GM19452 (cell line): ENCODE data around the gene SNX15.

Source experiments
- ATAC-seq: cut with Tn5 transposase; IDR thresholded peaks from one replicate; pipeline ENCODE4 v1.9.1; 2021; ENCODE audit not compliant: unreplicated experiment

Gene SNX15

DNA sequence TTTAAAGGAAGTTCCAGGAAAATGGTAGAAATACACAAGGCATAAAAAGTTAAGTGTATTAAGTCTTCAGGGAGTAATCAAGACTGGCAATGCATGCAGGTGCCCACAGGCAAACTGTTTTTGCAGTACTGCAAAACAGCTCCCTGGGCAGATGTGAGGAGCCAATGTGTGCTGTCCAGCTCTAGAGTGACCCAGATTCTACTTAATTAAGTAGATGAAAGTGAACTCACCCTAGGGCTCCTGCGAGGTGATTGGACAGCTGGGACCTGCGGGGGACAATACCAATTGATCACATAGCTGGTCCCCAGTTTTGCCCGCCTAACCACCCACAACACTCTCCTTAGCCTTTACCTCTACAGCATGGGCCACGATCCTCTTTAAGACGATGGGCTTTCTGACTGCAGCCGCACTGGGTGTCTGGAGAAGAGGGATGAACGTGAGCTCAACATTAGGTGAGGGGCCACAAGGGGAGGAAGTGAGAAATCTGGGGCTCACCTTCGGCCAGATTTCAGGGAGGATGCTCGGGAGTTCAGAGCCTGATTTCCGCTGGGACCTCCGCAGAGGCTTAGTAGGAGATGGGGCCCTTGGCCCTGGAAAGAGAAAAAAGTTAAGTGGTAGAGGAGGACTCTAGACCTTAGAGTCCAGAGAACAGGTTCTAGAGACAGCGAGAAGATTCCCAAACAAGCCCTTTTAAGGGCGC lies 56.0 kb downstream of the SNX15 start:
- no peak for ATAC-seq

DNA sequence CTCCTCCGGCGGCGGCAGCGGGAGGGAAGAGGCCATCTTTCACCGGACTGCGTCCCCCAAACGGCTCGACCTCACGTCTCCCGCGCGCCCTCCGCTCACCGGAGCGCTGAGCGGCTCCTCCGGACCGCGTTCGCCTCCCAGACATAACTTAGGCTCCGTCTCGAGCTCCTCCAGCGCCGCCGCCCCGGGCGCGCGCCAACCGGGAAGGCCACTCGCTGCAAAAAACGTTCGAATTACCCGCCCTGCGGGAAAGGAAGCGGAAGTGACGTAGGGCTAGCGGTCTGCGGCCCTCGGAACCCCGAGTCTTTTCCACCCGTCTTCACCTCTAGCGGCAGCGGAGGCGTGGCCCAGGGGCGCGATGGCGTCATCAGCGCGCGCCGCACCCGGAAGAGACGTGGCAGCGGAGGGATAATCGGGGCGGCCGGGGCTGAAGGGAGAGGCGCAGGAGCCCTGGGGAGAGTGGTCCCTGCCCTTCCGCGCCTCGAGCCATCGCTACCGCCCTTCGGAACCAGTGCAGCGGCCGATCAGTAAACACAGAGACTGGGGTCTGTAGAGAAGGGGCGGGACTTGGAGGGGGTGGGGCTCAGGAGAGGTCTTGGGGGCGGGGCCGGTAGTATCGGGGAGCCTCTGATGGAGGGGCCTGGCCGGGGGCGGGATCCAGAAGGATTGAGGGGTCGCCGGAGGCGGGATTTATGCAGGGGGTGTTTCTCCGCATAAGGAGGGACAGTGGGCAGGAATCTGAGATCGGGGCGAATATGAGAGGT lies 56.8 kb downstream of the SNX15 start, which contains the start of the genes CDCA5 and ZFPL1:
CDCA5 (minus strand) TSS at position 207 of the 764 bp plus-strand sequence; CDS start at position 145, 62 bp downstream.
ZFPL1 (plus strand) TSS at position 389 of the 764 bp plus-strand sequence. CDS start 477 bp downstream, outside the sequence.
- ATAC-seq = peak; percentile 79

DNA sequence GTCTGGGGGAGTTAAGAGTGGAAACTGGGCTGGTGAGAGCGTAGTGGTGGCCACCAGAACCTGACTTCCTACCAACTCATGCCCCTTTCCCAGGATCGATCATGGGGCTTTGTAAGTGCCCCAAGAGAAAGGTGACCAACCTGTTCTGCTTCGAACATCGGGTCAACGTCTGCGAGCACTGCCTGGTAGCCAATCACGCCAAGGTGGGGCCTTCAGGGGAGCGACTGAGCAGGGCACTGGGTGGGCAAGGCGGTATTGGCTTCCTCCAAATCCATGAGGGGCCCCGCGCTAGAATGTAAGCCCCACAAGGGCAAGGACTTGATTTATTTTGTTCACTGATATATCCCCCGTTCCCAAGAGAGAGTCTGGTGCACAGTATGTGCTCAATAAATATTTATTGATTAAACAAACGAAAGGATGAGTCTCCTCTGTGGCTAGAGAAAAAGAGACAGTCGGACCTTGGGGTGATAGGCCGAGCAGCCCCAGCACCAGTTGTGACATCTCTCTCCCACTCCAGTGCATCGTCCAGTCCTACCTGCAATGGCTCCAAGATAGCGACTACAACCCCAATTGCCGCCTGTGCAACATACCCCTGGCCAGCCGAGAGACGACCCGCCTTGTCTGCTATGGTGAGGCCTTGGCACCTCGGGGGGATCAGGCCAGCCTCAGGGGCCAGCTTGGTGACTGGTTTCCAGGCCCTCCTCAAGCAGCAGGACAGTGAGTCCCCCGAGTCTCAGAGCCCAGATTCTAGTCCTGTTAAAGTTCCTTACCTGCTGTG lies 57.5 kb downstream of the SNX15 start:
- no peak for ATAC-seq

DNA sequence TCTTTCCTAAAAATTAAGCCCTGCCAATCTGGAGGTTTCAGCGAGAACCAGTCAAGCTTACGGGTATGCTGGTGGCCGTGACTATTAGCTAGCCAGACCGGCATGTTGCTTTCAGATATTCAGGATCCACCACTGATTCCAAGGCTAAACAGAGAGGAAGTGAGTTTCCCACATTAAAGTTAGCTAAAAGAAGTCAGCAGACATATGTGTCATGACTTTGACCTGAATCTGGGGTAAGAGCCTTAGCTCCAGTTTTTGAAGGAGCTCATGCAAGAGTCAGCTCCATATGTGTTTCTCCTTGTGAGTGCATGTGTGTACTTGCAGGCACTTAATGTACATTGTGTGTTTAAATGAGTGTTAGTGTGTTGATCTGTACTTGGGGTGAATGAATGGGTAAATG lies 58.2 kb downstream of the SNX15 start:
- ATAC-seq = no peak

DNA sequence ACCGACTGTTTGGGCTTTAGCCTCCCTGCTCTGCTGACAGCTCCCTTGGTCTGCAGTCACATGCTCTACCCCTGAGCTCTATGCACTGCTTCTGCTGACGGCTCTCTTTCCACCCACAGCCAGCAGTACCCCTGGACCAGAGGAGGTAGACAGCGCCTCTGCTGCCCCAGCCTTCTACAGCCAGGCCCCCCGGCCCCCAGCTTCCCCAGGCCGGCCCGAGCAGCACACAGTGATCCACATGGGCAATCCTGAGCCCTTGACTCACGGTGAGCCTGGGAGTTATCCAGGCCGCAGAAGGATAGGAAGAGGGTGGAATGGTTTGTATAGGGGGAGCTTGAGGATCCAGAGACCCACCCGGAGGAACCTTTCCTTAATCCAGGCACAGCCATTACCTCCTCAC lies 59.6 kb downstream of the SNX15 start:
- no peak for ATAC-seq

DNA sequence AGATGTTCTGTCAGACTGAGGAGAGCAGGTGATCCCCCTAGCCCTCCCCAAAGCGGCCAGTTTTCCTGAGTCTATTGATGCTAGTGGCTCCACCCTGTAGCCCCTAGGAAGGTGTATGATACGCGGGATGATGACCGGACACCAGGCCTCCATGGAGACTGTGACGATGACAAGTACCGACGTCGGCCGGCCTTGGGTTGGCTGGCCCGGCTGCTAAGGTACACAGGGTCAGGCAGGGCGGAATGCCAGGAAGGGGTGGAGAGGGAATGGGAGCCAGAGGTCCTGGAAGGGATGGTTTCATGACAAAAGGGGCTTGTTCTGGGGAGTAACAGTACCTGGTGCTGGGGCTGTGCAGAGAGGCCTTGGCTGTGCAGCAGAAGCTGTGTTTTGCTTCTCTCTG lies 60.0 kb downstream of the SNX15 start:
- no peak for ATAC-seq

DNA sequence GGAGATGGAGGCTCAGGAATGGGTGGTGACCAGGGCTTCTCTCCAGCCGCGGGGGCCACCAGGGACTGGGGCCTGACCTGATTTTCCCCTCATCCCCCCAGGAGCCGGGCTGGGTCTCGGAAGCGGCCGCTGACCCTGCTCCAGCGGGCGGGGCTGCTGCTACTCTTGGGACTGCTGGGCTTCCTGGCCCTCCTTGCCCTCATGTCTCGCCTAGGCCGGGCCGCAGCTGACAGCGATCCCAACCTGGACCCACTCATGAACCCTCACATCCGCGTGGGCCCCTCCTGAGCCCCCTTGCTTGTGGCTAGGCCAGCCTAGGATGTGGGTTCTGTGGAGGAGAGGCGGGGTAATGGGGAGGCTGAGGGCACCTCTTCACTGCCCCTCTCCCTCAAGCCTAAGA lies 60.6 kb downstream of the SNX15 start:
- no peak for ATAC-seq

DNA sequence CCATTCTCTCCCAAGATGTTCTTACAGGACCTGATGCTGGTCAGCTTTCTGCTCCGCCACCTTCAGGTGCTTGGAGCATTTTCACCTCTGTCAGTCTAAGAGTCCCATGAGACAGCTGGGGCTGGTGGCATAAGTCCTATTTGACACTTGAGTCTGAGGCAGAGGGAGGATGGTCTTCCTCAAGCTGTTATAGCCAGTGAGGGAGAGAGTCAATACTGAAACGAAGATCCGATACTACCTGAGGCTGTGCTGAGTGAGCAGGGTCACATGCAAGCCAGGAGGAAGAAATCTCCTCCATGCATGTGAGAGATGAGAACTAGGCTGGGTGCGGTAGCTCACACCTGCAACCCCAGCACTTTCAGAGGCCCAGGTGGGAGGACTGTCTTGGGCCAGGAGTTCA lies 62.4 kb downstream of the SNX15 start:
- no peak for ATAC-seq
